ENCODE data around the gene FBXO27. TPM values are rescaled to one million over a fixed set of nuclear protein-coding genes. Genes with fewer than 3 reads are reported as not detected.

Gene FBXO27
- total and polyA plus RNA-seq, 2 of the 8 experiments (the other 6 are each of a cell fraction or from before 2014, with no cell fraction given) = 10.9 to 25.5 TPM

GRCh38 chr19:39060171-39060570 lies 27.8 kb upstream of the FBXO27 start (continued):
- TF ChIP-seq HDAC2 (IDR thresholded peaks at IDR 0.05; ENCODE audit: borderline replicate concordance in 1 of 2, low read depth in 2 of 2, low read length in 2 of 2) (no peak), CEBPB (IDR thresholded peaks at IDR 0.05; ENCODE audit: low read depth, low read length) (no peak), MAFK (IDR thresholded peaks at IDR 0.05; ENCODE audit: low read depth, low read length) (no peak), POLR2A (IDR thresholded peaks at IDR 0.05; ENCODE audit: control extremely low read depth in 1 of 2, low read depth in 2 of 2, low read length in 2 of 2) (no peak), SIRT6 (IDR thresholded peaks at IDR 0.05; ENCODE audit: low read length) (no peak)

All from H1 (cell line).